GM21717 (cell line): ENCODE data around the gene PALM.

Experiments used
- ATAC-seq: cut with Tn5 transposase; IDR thresholded peaks from one replicate; pipeline ENCODE4 v1.9.1; 2021; ENCODE audit warnings: mild to moderate bottlenecking, moderate library complexity; ENCODE audit not compliant: unreplicated experiment

Gene PALM

GRCh38 chr19:750640-751423 is 42.1 kb downstream of the PALM start, which contains the start of gene MISP:
TSS of gene MISP (plus strand) at chr19:751112. CDS start at chr19:756947, 5,835 bp downstream.
- no peak for ATAC-seq

DNA sequence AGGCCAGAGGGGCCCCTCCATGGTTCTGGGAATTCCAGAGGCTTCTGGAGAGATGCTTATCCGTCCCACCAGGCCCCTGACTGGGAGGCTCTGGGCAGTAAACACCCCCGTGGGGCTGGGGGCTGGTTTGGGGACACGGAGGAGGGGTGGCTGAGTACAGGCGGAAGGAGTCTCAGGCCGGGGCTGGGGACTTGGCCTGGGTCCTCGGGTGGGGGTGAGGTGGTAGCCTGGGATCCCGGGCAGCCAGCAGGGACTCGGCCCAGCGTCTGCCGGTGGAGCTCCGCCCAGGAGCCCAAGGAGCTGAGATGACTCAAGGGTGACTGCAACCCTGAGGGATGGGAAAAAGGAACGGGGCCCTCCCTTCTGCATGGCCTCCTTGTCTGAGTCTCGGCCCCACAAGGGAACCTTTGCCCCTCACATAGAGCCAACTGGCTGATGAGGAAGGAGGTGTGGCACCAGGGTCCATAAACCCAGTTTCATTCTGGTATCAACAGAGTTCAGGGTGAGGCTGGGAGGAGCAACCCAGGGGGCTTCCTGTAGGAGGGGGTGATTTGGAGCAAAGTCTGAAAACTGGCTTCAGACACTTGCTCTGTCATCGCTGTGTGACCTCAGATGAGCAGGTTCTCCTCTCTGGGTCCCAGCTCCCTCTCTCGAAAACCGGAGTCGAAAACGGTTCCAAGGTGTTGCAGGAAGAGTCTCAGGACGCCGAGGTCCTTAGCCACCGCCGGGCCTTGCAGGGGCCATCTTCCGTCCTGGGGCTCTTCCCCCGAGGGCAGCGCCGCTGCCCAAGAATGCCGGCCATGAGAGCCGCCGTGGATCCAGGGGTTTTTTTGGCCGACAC is 43.0 kb downstream of the PALM start:
- no peak for ATAC-seq

GRCh38 chr19:752652-753517 is 44.1 kb downstream of the PALM start:
- no peak for ATAC-seq

DNA sequence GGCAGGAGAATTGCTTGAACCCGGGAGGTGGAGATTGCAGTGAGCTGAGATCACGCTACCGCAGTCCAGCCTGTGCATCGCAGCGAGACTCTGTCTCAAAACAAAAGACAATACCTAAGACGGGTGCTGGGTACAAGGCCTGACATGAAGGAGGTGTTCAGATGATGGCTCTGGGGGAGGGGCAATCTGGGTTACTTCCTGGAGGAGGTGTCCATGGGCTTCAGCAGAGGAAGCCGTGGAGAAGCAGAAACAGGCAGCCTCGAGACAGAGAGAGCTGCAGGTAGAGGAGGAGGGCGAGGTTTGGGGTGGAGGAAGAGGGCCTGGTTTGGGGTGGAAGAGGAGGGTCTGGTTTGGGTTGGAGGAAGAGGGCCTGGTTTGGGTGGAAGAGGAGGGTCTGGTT is 45.8 kb downstream of the PALM start:
- ATAC-seq, result no peak

DNA sequence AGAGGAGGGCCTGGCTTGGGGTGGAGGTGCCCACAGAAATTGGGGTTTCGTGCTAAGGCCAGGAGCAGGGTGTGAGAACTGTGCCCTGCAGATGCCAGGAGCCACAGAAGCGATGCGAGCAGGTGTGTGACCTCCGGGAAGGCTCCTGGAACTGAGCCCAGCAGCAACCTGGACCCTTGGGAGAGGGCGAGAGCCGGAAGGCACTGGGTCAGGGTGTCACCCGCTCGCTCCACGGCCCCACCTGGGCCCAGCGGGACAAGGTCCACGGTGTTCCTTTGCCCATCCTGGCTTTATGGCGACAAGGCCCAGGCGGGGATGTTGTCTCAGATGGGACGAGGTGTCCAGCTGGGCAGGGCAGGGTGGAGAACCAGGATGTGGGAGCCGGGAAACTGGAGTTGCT is 46.3 kb downstream of the PALM start:
- ATAC-seq, result no peak

- no peak for ATAC-seq
These were observed 47.5 kb downstream of the PALM start for GRCh38 chr19:756236-756635.

DNA sequence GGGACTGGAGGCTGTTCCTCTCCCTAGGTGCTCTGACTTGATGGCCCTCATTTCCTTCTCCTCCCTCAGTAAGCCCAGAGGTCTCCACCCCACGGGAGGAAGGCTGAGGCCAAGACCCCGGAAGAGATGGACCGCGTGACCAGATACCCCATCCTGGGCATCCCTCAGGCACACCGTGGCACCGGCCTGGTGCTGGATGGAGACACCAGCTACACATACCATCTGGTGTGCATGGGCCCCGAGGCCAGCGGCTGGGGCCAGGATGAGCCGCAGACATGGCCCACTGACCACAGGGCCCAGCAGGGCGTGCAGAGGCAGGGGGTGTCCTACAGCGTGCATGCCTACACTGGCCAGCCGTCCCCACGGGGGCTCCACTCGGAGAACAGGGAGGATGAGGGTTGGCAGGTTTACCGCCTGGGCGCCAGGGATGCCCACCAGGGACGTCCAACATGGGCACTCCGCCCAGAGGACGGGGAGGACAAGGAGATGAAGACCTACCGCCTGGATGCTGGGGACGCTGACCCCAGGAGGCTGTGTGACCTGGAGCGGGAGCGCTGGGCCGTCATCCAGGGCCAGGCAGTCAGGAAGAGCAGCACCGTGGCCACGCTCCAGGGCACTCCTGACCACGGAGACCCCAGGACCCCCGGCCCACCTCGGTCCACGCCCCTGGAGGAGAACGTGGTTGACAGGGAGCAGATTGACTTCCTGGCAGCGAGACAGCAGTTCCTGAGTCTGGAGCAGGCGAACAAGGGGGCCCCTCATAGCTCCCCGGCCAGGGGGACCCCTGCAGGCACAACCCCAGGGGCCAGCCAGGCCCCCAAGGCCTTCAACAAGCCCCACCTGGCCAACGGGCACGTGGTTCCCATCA is 48.3 kb downstream of the PALM start:
- ATAC-seq, result no peak

DNA sequence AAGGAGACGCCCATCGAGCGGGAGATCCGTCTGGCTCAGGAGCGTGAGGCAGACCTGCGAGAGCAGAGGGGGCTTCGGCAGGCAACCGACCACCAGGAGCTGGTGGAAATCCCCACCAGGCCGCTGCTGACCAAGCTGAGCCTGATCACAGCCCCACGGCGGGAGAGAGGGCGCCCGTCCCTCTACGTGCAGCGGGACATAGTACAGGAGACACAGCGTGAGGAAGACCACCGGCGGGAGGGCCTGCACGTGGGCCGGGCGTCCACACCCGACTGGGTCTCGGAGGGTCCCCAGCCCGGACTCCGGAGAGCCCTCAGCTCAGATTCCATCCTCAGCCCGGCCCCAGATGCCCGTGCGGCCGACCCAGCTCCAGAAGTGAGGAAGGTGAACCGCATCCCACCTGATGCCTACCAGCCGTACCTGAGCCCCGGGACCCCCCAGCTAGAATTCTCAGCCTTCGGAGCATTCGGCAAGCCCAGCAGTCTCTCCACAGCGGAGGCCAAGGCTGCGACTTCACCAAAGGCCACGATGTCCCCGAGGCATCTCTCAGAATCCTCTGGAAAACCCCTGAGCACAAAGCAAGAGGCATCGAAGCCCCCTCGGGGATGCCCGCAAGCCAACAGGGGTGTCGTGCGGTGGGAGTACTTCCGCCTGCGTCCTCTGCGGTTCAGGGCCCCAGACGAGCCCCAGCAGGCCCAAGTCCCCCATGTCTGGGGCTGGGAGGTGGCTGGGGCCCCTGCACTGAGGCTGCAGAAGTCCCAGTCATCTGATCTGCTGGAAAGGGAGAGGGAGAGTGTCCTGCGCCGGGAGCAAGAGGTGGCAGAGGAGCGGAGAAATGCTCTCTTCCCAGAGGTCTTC is 49.3 kb downstream of the PALM start:
- no peak for ATAC-seq

GRCh38 chr19:763181-763580 is 54.4 kb downstream of the PALM start:
- ATAC-seq, result no peak

GRCh38 chr19:763869-764268 is 55.1 kb downstream of the PALM start:
- ATAC-seq, result no peak

DNA sequence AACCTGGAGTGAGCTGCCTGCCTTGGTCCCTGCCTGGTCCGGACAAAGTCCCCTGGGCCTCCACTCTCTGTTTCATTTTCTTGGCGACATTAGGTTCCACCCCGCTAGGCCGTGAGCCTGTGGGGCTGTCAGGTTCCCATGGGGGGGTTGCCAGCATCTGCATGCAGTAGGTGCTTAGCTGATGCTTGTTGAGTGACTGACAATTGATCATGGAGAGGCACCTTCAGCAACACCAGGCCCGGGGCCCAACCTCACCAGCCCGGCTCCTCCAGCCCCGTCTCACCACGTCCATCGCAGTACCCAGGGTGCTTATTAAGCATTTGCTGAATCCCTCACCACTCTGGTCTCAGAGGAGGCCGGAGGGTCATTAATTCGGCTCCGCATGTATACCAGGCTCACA is 55.6 kb downstream of the PALM start:
- no peak for ATAC-seq

- ATAC-seq, result no peak
These were observed 56.5 kb downstream of the PALM start for GRCh38 chr19:765179-765738.

GRCh38 chr19:768424-768823 is 59.7 kb downstream of the PALM start:
- ATAC-seq, result no peak

DNA sequence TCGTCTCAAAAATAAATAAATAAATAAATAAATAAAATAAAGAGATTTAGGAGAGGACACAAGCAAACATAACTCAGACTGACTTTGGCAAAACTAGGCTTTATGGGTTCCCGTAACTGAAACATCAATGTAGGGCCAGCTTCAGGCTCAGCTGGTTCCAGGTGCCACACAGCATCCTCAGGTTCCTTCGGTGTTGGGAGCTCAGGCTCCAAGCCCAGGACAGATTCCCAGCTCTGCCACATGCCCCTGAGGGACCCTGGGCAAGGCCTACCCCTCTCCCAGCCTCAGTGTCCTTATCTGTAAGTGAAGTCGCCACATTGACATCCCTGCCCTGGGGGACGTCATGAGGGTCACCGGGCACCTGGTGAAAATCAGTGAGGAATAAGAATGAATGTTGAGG is 60.9 kb downstream of the PALM start:
- no peak for ATAC-seq

- ATAC-seq, result no peak
These were observed 62.6 kb downstream of the PALM start for GRCh38 chr19:771332-771785.

DNA sequence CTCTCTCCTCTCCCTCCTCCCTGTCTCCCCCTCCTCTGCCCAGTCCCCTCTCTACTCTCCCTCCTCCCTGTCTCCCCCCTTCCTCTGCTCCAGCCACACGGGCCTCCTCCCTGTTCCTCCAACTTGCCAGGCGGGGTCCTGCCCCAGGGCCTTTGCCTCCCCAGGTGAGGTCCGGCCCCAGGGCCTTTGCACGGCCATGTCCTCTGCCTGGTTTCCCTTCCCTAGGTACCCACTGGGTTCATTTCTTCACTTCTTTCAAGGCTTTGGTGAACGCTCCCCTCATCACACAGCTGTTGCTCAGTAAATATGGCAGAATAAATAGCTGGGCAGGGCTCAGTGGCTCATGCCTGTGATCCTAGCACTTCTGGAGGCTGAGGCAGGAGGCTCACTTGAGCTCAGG is 63.3 kb downstream of the PALM start:
- no peak for ATAC-seq

GRCh38 chr19:772730-773436 is 64.1 kb downstream of the PALM start:
- no peak for ATAC-seq

DNA sequence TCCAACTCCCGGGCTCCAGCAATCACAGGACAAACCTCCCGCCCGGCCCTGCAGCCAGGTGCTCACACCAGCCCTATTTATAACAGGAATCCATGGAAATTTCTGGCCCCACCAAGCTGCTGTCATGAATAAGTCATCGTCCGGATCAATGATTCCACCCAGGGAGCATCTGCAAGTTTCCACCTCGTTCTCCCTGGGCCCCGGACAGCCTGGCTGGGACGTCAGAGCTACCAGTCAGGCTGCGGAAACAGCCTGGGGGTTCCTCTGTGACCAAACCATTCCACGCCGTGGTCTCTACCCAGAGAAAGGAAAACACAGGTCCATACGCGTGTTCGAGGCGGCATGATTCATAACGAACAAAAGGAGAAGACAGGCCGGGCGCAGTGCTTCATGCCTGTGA is 67.8 kb downstream of the PALM start:
- ATAC-seq, result no peak
